ENCODE results near the gene LDAH. TPM values are rescaled to one million over a fixed set of nuclear protein-coding genes. Genes with fewer than 3 reads are reported as not detected.

Gene LDAH
- total RNA-seq, 1 experiment from 2014 or later = 15.2 TPM

DNA sequence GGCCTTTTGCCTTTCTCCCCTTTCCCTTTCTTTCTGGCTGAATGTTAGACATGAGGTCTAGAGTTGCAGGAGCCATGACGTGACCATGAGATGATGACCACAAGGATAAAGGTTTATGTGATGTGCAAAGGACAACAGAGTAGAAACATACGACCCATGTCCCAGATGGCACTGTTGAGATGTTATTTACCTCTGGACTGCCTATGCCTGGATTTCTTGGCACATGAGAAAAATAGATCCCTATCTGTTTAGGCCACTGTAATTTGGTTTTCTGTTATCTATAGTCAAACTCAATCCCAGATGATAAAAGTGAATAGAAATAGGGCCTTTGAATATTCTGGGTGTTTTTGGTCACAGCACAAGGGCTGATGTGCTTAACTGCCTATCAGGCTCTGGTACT is 97.1 kb downstream of the LDAH start:
- no peak overlapping the region for H3K4me3 Mint-ChIP-seq
- H4K20me1 ChIP-seq (ENCODE audit: control insufficient read depth, insufficient read depth, insufficient read length) = no peaks in the 10 kb centered on the region
- no peaks in the 10 kb centered on the region for H3K27me3 ChIP-seq (ENCODE audit: insufficient read depth, low read length)
- H3K56ac ChIP-seq (ENCODE audit: insufficient read length, low read depth, low read length) = no peak overlapping the region
- no peak overlapping the region for H4K5ac ChIP-seq (ENCODE audit: insufficient read length, low read depth, low read length)
- H3K9ac ChIP-seq (ENCODE audit: extremely low read depth, insufficient read length, low read length) = no peak overlapping the region
- H3K18ac ChIP-seq (ENCODE audit: insufficient read length, low read depth, low read length) = no peak overlapping the region
- no peak overlapping the region for H2BK20ac ChIP-seq (ENCODE audit: low read depth, low read length, poor library complexity, severe bottlenecking)
- peaks cover 3% of the 10 kb centered on the region for H3K79me1 ChIP-seq (ENCODE audit: insufficient read depth, low read depth, low read length, poor library complexity, severe bottlenecking)
- H3K36me3 Mint-ChIP-seq (ENCODE audit: insufficient read depth in 1 of 3, low read depth in 3 of 3) = no peaks in the 10 kb centered on the region; a peak in 1 of 7 replicates
- H3K27me3 Mint-ChIP-seq (ENCODE audit: low read depth) = no peaks in the 10 kb centered on the region
- TF ChIP-seq, protein P1, sequence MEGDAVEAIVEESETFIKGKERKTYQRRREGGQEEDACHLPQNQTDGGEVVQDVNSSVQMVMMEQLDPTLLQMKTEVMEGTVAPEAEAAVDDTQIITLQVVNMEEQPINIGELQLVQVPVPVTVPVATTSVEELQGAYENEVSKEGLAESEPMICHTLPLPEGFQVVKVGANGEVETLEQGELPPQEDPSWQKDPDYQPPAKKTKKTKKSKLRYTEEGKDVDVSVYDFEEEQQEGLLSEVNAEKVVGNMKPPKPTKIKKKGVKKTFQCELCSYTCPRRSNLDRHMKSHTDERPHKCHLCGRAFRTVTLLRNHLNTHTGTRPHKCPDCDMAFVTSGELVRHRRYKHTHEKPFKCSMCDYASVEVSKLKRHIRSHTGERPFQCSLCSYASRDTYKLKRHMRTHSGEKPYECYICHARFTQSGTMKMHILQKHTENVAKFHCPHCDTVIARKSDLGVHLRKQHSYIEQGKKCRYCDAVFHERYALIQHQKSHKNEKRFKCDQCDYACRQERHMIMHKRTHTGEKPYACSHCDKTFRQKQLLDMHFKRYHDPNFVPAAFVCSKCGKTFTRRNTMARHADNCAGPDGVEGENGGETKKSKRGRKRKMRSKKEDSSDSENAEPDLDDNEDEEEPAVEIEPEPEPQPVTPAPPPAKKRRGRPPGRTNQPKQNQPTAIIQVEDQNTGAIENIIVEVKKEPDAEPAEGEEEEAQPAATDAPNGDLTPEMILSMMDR (conservative IDR thresholded peaks at IDR 0.05) = no peak
- H3K4me2 ChIP-seq (ENCODE audit: insufficient read depth, insufficient read length, low read length) = no peak overlapping the region
- no peak overlapping the region for H3K4ac ChIP-seq (ENCODE audit: low read depth, low read length)
- H3K14ac ChIP-seq (ENCODE audit: insufficient read depth, low read length) = no peak overlapping the region
- WGBS (ENCODE audit: extremely low coverage, insufficient read length, low lambda C conversion rate) = no CpG with 5 or more reads among the region's 2 CpGs
- H3K27ac Mint-ChIP-seq = no peak overlapping the region
- H4K91ac ChIP-seq (ENCODE audit: insufficient read length, low read depth, low read length) = no peak overlapping the region
- no peak overlapping the region for H2BK5ac ChIP-seq (ENCODE audit: insufficient read length, low read length)
- H3K23me2 ChIP-seq (ENCODE audit: insufficient read length, low read depth, low read length, poor library complexity, severe bottlenecking) = no peaks in the 10 kb centered on the region
- H2BK15ac ChIP-seq (ENCODE audit: low read depth, low read length) = no peak overlapping the region
- H4K8ac ChIP-seq (replicated peaks; ENCODE audit: insufficient read length, low read depth, low read length) = no peak overlapping the region
- H3K23ac ChIP-seq (ENCODE audit: insufficient read length, low read depth, low read length) = no peak overlapping the region
- no peaks in the 10 kb centered on the region for H3K4me1 ChIP-seq (ENCODE audit: insufficient read depth, low read length)
- DNase-seq = no peak
- no peaks in the 10 kb centered on the region for H3K79me2 ChIP-seq (ENCODE audit: insufficient read depth, low read length)
- H2AFZ ChIP-seq (ENCODE audit: low read length) = no peak overlapping the region
- H3K27ac ChIP-seq (ENCODE audit: insufficient read length, low read depth, low read length) = no peak overlapping the region
- H2BK12ac ChIP-seq (ENCODE audit: insufficient read length, low read depth, low read length) = no peak overlapping the region
- no peak overlapping the region for H3T11ph ChIP-seq (ENCODE audit: low read length)
- H3K9me3 Mint-ChIP-seq = no peaks in the 10 kb centered on the region
- H3K4me1 Mint-ChIP-seq = peaks cover 0 to 4% of the 10 kb centered on the region in 2 experiments; a peak in 2 of 4 replicates
- H2BK120ac ChIP-seq (ENCODE audit: low read depth, low read length, poor library complexity, severe bottlenecking) = no peak overlapping the region
- H3K9me3 ChIP-seq (ENCODE audit: control insufficient read depth, low read depth, low read length) = no peaks in the 10 kb centered on the region
- H2AK5ac ChIP-seq (ENCODE audit: insufficient read length, low read length) = no peak overlapping the region
